ENCODE measurements around the gene MTX1. TPM values are rescaled to one million over a fixed set of nuclear protein-coding genes. Genes with fewer than 3 reads are reported as not detected.

Gene MTX1
- total and polyA plus RNA-seq, 9 of the 15 experiments (the other 6 are each of a cell fraction or from before 2014, with no cell fraction given): 29.1 to 98.4 (median 66.9) TPM

DNA sequence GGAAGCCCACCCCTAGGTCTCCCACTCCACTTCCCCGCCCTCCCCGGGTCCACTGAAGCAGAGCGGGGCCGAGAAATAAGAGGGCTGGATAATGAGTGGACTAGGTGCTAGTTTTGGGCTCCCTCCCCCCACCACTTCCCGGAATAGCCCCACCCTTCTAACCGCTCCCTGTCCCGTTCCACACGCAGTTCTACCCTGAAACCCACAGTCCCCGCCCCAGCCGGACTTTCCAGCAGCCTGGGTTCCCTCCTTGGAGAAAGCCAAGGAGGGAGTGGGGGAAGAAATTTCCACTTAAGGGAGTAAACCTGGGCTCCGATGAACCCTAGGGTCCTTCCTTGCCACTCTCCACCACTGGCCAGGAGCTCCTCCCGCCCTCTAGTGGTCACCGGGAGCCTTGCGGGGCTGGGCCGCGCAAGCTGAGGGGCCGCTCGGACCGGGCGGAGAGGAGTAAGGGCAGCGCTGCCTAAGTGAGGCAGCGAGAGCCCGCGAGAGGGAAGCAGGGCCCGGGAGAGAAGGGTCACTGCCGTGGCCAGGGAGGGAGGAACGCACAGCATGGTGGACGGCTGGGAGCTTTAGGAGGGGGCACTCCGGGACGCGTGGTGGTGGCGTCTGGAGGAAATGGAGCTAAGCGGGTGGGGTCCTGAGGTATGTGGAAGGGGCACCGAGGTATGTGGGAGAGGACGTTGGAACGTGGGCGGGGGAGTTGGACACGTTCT is 15.1 kb upstream of the MTX1 start (continued):
- TF ChIP-seq, protein P1, sequence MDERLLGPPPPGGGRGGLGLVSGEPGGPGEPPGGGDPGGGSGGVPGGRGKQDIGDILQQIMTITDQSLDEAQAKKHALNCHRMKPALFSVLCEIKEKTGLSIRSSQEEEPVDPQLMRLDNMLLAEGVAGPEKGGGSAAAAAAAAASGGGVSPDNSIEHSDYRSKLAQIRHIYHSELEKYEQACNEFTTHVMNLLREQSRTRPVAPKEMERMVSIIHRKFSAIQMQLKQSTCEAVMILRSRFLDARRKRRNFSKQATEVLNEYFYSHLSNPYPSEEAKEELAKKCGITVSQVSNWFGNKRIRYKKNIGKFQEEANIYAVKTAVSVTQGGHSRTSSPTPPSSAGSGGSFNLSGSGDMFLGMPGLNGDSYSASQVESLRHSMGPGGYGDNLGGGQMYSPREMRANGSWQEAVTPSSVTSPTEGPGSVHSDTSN (CRISPR knock-in tag; IDR thresholded peaks at IDR 0.05; ENCODE audit: low read depth): no peak
- TF ChIP-seq, protein P1 (tag; conservative IDR thresholded peaks at IDR 0.05; ENCODE audit: low read depth): no peak
- TF ChIP-seq TARDBP (IDR thresholded peaks at IDR 0.05): peak; percentile 93
- no peak for TF ChIP-seq ZFP1 (CRISPR knock-in tag; IDR thresholded peaks at IDR 0.05)
- no peak for TF ChIP-seq PTRF (tag; IDR thresholded peaks at IDR 0.05)
- no peak for TF ChIP-seq MCM5 (IDR thresholded peaks at IDR 0.05; ENCODE audit: low read depth)
- no peak for TF ChIP-seq HNRNPH1 (optimal IDR thresholded peaks at IDR 0.05; ENCODE audit: low read depth, low read length)
- peak in 1 of 2 experiments; percentile 78; a peak in 1 of 4 replicates for TF ChIP-seq NONO (IDR thresholded peaks at IDR 0.05; ENCODE audit: low read depth in 2 of 2, low read length in 1 of 2)
- TF ChIP-seq, protein P2, sequence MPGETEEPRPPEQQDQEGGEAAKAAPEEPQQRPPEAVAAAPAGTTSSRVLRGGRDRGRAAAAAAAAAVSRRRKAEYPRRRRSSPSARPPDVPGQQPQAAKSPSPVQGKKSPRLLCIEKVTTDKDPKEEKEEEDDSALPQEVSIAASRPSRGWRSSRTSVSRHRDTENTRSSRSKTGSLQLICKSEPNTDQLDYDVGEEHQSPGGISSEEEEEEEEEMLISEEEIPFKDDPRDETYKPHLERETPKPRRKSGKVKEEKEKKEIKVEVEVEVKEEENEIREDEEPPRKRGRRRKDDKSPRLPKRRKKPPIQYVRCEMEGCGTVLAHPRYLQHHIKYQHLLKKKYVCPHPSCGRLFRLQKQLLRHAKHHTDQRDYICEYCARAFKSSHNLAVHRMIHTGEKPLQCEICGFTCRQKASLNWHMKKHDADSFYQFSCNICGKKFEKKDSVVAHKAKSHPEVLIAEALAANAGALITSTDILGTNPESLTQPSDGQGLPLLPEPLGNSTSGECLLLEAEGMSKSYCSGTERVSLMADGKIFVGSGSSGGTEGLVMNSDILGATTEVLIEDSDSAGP (CRISPR knock-in tag; IDR thresholded peaks at IDR 0.05): no peak
- no peak for TF ChIP-seq ZNF143 (CRISPR knock-in tag; IDR thresholded peaks at IDR 0.05)
- TF ChIP-seq MCM2 (IDR thresholded peaks at IDR 0.05; ENCODE audit: low read depth): no peak
- TF ChIP-seq TGIF2 (CRISPR knock-in tag; IDR thresholded peaks at IDR 0.05): 0 out of 2 replicates have a peak, but pooled peaks have one; percentile 24
- TF ChIP-seq PHF20 (IDR thresholded peaks at IDR 0.05; ENCODE audit: partially characterized antibody): no peak
- TF ChIP-seq, protein P3, sequence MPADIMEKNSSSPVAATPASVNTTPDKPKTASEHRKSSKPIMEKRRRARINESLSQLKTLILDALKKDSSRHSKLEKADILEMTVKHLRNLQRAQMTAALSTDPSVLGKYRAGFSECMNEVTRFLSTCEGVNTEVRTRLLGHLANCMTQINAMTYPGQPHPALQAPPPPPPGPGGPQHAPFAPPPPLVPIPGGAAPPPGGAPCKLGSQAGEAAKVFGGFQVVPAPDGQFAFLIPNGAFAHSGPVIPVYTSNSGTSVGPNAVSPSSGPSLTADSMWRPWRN (IDR thresholded peaks at IDR 0.05; ENCODE audit: low read depth): no peak
- TF ChIP-seq, protein P4, sequence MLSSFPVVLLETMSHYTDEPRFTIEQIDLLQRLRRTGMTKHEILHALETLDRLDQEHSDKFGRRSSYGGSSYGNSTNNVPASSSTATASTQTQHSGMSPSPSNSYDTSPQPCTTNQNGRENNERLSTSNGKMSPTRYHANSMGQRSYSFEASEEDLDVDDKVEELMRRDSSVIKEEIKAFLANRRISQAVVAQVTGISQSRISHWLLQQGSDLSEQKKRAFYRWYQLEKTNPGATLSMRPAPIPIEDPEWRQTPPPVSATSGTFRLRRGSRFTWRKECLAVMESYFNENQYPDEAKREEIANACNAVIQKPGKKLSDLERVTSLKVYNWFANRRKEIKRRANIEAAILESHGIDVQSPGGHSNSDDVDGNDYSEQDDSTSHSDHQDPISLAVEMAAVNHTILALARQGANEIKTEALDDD (IDR thresholded peaks at IDR 0.05): peak; percentile 76
- peak; percentile 94 for TF ChIP-seq BRD9 (IDR thresholded peaks at IDR 0.05; ENCODE audit: low read depth, partially characterized antibody)
- TF ChIP-seq RFX5 (IDR thresholded peaks at IDR 0.05; ENCODE audit: low read depth, low read length): no peak
- TF ChIP-seq KDM4B (IDR thresholded peaks at IDR 0.05; ENCODE audit: borderline replicate concordance in 2 of 2, low read depth in 1 of 2): peak in 1 of 2 experiments; percentile 62; a peak in 1 of 4 replicates
- TF ChIP-seq BCOR (IDR thresholded peaks at IDR 0.05): peak; percentile 43
- TF ChIP-seq, protein P5, sequence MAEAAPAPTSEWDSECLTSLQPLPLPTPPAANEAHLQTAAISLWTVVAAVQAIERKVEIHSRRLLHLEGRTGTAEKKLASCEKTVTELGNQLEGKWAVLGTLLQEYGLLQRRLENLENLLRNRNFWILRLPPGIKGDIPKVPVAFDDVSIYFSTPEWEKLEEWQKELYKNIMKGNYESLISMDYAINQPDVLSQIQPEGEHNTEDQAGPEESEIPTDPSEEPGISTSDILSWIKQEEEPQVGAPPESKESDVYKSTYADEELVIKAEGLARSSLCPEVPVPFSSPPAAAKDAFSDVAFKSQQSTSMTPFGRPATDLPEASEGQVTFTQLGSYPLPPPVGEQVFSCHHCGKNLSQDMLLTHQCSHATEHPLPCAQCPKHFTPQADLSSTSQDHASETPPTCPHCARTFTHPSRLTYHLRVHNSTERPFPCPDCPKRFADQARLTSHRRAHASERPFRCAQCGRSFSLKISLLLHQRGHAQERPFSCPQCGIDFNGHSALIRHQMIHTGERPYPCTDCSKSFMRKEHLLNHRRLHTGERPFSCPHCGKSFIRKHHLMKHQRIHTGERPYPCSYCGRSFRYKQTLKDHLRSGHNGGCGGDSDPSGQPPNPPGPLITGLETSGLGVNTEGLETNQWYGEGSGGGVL (CRISPR knock-in tag; IDR thresholded peaks at IDR 0.05): no peak
- TF ChIP-seq EGR1 (conservative IDR thresholded peaks at IDR 0.05): peak; percentile 93
- TF ChIP-seq CREM (IDR thresholded peaks at IDR 0.05; ENCODE audit: low read depth): 0 out of 2 replicates have a peak, but pooled peaks have one; percentile 52

Measured in K562 (cell line).